ENCODE results near the gene BCAT1.
"Not testable (repeated sequence)": the region's sequence is repeated elsewhere in the genome, so short reads cannot be mapped to it uniquely, and the experiment has no call there.

Gene BCAT1

DNA sequence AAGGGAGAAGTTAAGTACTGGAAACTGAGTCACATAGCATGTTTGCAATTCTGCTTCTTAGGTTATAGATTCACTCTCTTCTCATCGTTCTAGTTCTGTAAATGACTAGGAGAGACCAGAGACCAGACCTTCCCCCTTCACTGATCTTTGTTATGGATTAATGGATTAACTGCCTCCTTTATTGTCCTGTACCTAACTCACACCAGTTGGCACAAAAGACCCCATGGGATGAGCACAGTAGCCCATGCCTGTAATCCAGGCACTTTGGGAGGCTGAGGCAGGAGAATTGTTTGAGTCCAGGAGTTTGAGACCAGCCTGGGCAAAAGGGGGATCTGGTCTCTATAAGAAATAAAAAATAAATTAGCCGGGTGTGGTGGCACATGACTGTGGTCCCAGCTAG is 20.8 kb downstream of the BCAT1 start:
- H3K27ac ChIP-seq (ENCODE audit: low read depth, low read length, poor library complexity, severe bottlenecking), result no peak overlapping the region
- no peak overlapping the region for H3K9ac ChIP-seq (ENCODE audit: low read length)
- no peak for TF ChIP-seq EZH2 (IDR thresholded peaks at IDR 0.05; ENCODE audit: borderline replicate concordance, low read length)
- TF ChIP-seq, protein P1, sequence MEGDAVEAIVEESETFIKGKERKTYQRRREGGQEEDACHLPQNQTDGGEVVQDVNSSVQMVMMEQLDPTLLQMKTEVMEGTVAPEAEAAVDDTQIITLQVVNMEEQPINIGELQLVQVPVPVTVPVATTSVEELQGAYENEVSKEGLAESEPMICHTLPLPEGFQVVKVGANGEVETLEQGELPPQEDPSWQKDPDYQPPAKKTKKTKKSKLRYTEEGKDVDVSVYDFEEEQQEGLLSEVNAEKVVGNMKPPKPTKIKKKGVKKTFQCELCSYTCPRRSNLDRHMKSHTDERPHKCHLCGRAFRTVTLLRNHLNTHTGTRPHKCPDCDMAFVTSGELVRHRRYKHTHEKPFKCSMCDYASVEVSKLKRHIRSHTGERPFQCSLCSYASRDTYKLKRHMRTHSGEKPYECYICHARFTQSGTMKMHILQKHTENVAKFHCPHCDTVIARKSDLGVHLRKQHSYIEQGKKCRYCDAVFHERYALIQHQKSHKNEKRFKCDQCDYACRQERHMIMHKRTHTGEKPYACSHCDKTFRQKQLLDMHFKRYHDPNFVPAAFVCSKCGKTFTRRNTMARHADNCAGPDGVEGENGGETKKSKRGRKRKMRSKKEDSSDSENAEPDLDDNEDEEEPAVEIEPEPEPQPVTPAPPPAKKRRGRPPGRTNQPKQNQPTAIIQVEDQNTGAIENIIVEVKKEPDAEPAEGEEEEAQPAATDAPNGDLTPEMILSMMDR (IDR thresholded peaks at IDR 0.05; ENCODE audit: low read length), result no peak
- no peak overlapping the region for H3K4me3 ChIP-seq (ENCODE audit: low read depth, low read length, poor library complexity, severe bottlenecking)
- no peaks in the 10 kb centered on the region for H3F3A ChIP-seq (ENCODE audit: insufficient read depth, low read length)
- H3K79me2 ChIP-seq (ENCODE audit: insufficient read depth, low read length), result no peaks in the 10 kb centered on the region
- H3K9me2 ChIP-seq (ENCODE audit: low read depth, low read length), result no peaks in the 10 kb centered on the region
- H3K27me3 ChIP-seq (ENCODE audit: insufficient read depth, low read length), result no peaks in the 10 kb centered on the region
- no peaks in the 10 kb centered on the region for H3K9me3 ChIP-seq (ENCODE audit: low read length)
- no peaks in the 10 kb centered on the region for H4K20me1 ChIP-seq (ENCODE audit: insufficient read depth, low read length)
- peaks cover 9% of the 10 kb centered on the region for H3K4me1 ChIP-seq (ENCODE audit: insufficient read depth, low read length, severe bottlenecking)
- H2AFZ ChIP-seq (ENCODE audit: low read length), result no peak overlapping the region
- no peaks in the 10 kb centered on the region for H3K36me3 ChIP-seq (ENCODE audit: insufficient read depth, low read length)
- H3K4me2 ChIP-seq (ENCODE audit: low read length), result no peak overlapping the region

DNA sequence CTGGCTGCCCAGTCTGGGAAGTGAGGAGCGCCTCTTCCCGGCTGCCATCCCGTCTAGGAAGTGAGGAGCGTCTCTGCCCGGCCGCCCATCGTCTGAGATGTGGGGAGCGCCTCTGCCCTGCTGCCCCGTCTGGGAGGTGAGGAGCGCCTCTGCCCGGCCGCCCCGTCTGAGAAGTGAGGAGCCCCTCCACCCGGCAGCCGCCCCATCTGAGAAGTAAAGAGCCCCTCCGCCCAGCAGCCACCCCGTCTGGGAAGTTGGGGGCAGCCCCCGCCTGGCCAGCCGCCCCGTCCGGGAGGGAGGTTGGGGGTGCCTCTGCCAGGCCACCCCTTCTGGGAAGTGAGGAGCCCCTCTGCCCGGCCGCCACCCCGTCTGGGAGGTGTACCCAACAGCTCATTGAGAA is 22.8 kb downstream of the BCAT1 start:
- H3K9me2 ChIP-seq (ENCODE audit: low read depth, low read length); H3K9ac ChIP-seq (ENCODE audit: low read length); H3K79me2 ChIP-seq (ENCODE audit: insufficient read depth, low read length); H3F3A ChIP-seq (ENCODE audit: insufficient read depth, low read length); H3K4me3 ChIP-seq (ENCODE audit: low read depth, low read length, poor library complexity, severe bottlenecking); H2AFZ ChIP-seq (ENCODE audit: low read length); H3K36me3 ChIP-seq (ENCODE audit: insufficient read depth, low read length); H3K27me3 ChIP-seq (ENCODE audit: insufficient read depth, low read length); H3K4me2 ChIP-seq (ENCODE audit: low read length); H4K20me1 ChIP-seq (ENCODE audit: insufficient read depth, low read length); H3K4me1 ChIP-seq (ENCODE audit: insufficient read depth, low read length, severe bottlenecking); H3K9me3 ChIP-seq (ENCODE audit: low read length); H3K27ac ChIP-seq (ENCODE audit: low read depth, low read length, poor library complexity, severe bottlenecking): not testable (repeated sequence)

DNA sequence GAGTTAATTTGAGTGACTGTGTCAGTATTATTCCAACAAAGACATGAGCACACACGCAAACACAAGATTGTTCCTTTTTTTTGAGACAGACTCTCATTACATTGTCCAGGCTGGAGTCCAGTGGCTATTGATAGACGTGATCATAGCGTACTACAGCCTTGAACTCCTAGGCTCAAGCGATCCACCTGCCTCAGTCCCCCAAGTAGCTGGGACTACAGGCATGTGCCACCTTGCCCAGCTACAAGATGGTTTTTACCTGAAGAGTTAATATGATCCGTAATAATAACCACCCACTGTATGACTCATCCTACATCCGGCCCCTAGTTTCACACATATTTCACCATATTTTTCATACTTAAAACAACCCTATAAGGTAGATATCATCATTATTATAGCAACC is 26.8 kb downstream of the BCAT1 start:
- Histone ChIP-seq H3K4me2 (ENCODE audit: low read length) (no peak overlapping the region), H3K9me3 (ENCODE audit: low read length) (no peaks in the 10 kb centered on the region), H3K79me2 (ENCODE audit: insufficient read depth, low read length) (no peaks in the 10 kb centered on the region), H3K36me3 (ENCODE audit: insufficient read depth, low read length) (no peaks in the 10 kb centered on the region), H4K20me1 (ENCODE audit: insufficient read depth, low read length) (no peaks in the 10 kb centered on the region), H3K9me2 (ENCODE audit: low read depth, low read length) (no peaks in the 10 kb centered on the region), H3K9ac (ENCODE audit: low read length) (no peak overlapping the region), H3K27me3 (ENCODE audit: insufficient read depth, low read length) (no peaks in the 10 kb centered on the region), H3F3A (ENCODE audit: insufficient read depth, low read length) (no peaks in the 10 kb centered on the region), H2AFZ (ENCODE audit: low read length) (no peak overlapping the region), H3K4me1 (ENCODE audit: insufficient read depth, low read length, severe bottlenecking) (no peaks in the 10 kb centered on the region), H3K27ac (ENCODE audit: low read depth, low read length, poor library complexity, severe bottlenecking) (no peak overlapping the region), H3K4me3 (ENCODE audit: low read depth, low read length, poor library complexity, severe bottlenecking) (no peak overlapping the region)
- no peak for TF ChIP-seq EZH2 (IDR thresholded peaks at IDR 0.05; ENCODE audit: borderline replicate concordance, low read length)
- TF ChIP-seq, protein P1 (IDR thresholded peaks at IDR 0.05; ENCODE audit: low read length), result no peak

DNA sequence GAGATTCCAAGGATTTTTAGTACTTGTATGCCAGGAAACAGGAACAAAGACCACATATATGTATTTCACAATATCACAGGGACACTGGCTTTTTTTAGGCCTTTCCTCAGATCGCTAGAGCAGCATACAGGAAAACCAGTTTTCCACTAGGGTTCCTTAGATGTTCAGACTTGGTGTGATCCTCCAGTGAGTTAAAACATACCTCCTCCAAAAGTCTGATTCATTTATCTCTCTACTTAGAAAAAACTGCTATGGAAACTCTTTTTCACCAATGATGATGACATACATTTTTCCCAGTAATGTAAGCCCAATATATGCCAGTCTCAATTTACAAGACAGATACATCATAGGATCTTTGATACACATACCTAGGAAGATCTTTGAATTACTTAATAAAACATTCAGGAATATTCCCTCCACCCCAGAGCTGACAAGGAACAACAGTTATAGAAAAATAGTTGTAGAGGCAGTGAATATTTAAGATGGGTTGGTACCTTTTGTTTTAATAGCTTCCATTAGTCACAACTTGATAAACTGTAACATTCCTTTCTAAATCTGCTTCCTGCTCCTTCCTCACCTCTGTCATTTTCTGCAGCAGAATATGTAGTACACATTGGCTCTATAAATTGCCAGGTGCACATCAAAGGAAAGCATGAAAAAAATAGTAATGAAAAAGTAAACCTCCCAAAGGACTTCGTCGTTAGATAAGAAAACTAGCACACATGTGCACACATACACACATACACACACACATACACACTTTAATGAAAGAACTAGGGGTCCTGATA is 27.5 kb downstream of the BCAT1 start:
- Histone ChIP-seq H3K4me2 (ENCODE audit: low read length) (no peak overlapping the region), H3K4me3 (ENCODE audit: low read depth, low read length, poor library complexity, severe bottlenecking) (no peak overlapping the region), H3K27me3 (ENCODE audit: insufficient read depth, low read length) (no peaks in the 10 kb centered on the region), H2AFZ (ENCODE audit: low read length) (no peak overlapping the region), H3K36me3 (ENCODE audit: insufficient read depth, low read length) (no peaks in the 10 kb centered on the region), H3K9me2 (ENCODE audit: low read depth, low read length) (no peaks in the 10 kb centered on the region), H3K9ac (ENCODE audit: low read length) (no peak overlapping the region), H3K79me2 (ENCODE audit: insufficient read depth, low read length) (no peaks in the 10 kb centered on the region), H3K9me3 (ENCODE audit: low read length) (no peaks in the 10 kb centered on the region), H3K27ac (ENCODE audit: low read depth, low read length, poor library complexity, severe bottlenecking) (no peak overlapping the region), H3K4me1 (ENCODE audit: insufficient read depth, low read length, severe bottlenecking) (no peaks in the 10 kb centered on the region), H4K20me1 (ENCODE audit: insufficient read depth, low read length) (no peaks in the 10 kb centered on the region), H3F3A (ENCODE audit: insufficient read depth, low read length) (no peaks in the 10 kb centered on the region)
- TF ChIP-seq, protein P1 (IDR thresholded peaks at IDR 0.05; ENCODE audit: low read length), result no peak
- TF ChIP-seq EZH2 (IDR thresholded peaks at IDR 0.05; ENCODE audit: borderline replicate concordance, low read length), result no peak

Data from OCI-LY1 (cell line).